Keratinocyte (primary cell): Measurements from ENCODE around the gene FAM156A. TPM values are rescaled to one million over a fixed set of nuclear protein-coding genes. Genes with fewer than 3 reads are reported as not detected.

Source experiments
- DNase-seq: peaks from one replicate; pipeline ENCODE4 v3.0.0-alpha.2; 2011; ENCODE audit warnings: low read depth, missing footprints, low spot score
- FAIRE-seq: peaks from 2 replicates; lab custom pipeline; 2011; peaks lifted over from hg19 to GRCh38; lab: Jason Lieb, UNC
- H2AFZ ChIP-seq: 2 replicates; pipeline ENCODE4 v1.6.0; 2012; ENCODE audit warnings: low read length, control low read depth, inconsistent platforms; ENCODE audit not compliant: control insufficient read depth
- H3K27ac ChIP-seq: 2 replicates; pipeline ENCODE4 v1.5.1; 2011; ENCODE audit warnings: low read length; ENCODE audit not compliant: control insufficient read depth, insufficient read depth
- H3K27me3 ChIP-seq: 3 replicates; pipeline ENCODE4 v1.6.0; 2011; ENCODE audit warnings: low read length; ENCODE audit not compliant: control insufficient read depth, insufficient read depth; ENCODE audit errors: extremely low read depth
- H3K36me3 ChIP-seq, 2 experiments: 2 replicates in 1 of 2; 3 replicates in 1 of 2; pipeline ENCODE4 v1.5.1; 2011; ENCODE audit warnings: low read length in 2 of 2, mild to moderate bottlenecking in 1 of 2; ENCODE audit not compliant: control insufficient read depth in 2 of 2, insufficient read depth in 2 of 2; ENCODE audit errors: extremely low read depth in 1 of 2
- H3K4me1 ChIP-seq: 3 replicates; pipeline ENCODE4 v1.5.1; 2011; ENCODE audit warnings: low read length; ENCODE audit not compliant: control insufficient read depth, insufficient read depth; ENCODE audit errors: extremely low read depth
- H3K4me2 ChIP-seq: 3 replicates; pipeline ENCODE4 v1.6.0; 2011; ENCODE audit warnings: low read depth, low read length; ENCODE audit not compliant: control insufficient read depth, insufficient read depth; ENCODE audit errors: extremely low read depth
- H3K4me3 ChIP-seq, 3 experiments: fragments of 200-600 bp in 1 of 3; sonication (generic) in 1 of 3; 2 replicates in 2 of 3; 3 replicates in 1 of 3; pipeline ENCODE4 v1.5.1; 2011 to 2016; ENCODE audit warnings: low read length in 3 of 3, mild to moderate bottlenecking in 3 of 3, control low read depth in 2 of 3, inconsistent platforms in 1 of 3, low read depth in 1 of 3, mixed read lengths in 1 of 3, mixed run types in 1 of 3, moderate library complexity in 1 of 3; ENCODE audit not compliant: control insufficient read depth in 2 of 3, insufficient read depth in 2 of 3; ENCODE audit errors: extremely low read depth in 1 of 3
- H3K79me2 ChIP-seq: 2 replicates; pipeline ENCODE4 v1.6.0; 2012; ENCODE audit warnings: low read length; ENCODE audit not compliant: control insufficient read depth, insufficient read depth
- H3K9ac ChIP-seq: 3 replicates; pipeline ENCODE4 v1.6.0; 2011; ENCODE audit warnings: low read length; ENCODE audit not compliant: control insufficient read depth, insufficient read depth; ENCODE audit errors: extremely low read depth
- H3K9me1 ChIP-seq: 3 replicates; pipeline ENCODE4 v1.6.0; 2011; ENCODE audit warnings: low read length; ENCODE audit not compliant: control insufficient read depth, insufficient read depth; ENCODE audit errors: extremely low read depth
- H3K9me3 ChIP-seq: 2 replicates; pipeline ENCODE4 v1.5.1; 2012; ENCODE audit warnings: low read depth, low read length; ENCODE audit not compliant: control insufficient read depth
- H4K20me1 ChIP-seq: 3 replicates; pipeline ENCODE4 v1.6.0; 2011; ENCODE audit warnings: low read length; ENCODE audit not compliant: control insufficient read depth, insufficient read depth; ENCODE audit errors: extremely low read depth
- CTCF ChIP-seq, 3 experiments: IDR thresholded peaks in 1 of 3; conservative IDR thresholded peaks in 1 of 3; optimal IDR thresholded peaks in 1 of 3; 2 replicates in 2 of 3; 3 replicates in 1 of 3; pipeline versions ENCODE3 to v1.5.1; 2011; ENCODE audit warnings: low read length in 3 of 3, mild to moderate bottlenecking in 3 of 3, moderate library complexity in 2 of 3, control low read depth in 1 of 3, inconsistent platforms in 1 of 3; ENCODE audit not compliant: insufficient read depth in 2 of 3; ENCODE audit errors: extremely low read depth in 1 of 3
- EZH2 ChIP-seq: IDR thresholded peaks from one replicate; pipeline ENCODE4 v1.6.1; 2012; ENCODE audit warnings: inconsistent platforms, mild to moderate bottlenecking, low read length, moderate library complexity
- dilution Hi-C: fragments of 300-500 bp; cut with MboI; formaldehyde crosslinking; loops from one replicate; pipeline ENCODE4 v1.7.0; 2020; ENCODE audit warnings: low sequenced_read_pairs; ENCODE audit not compliant: extremely low pct_ligation_motif_present
- polyA plus RNA-seq, 5 experiments: library from polyadenylated mRNA; depleted of rRNA in 3 of 5; stranded (reverse) in 3 of 5; stranded (forward) in 1 of 5; unstranded in 1 of 5; fragments of >200 nt; gene quantifications; 1 replicate in 1 of 5; 2 replicates in 3 of 5; 3 replicates in 1 of 5; pipeline versions ENCODE4 v1.2.1 to v1.2.3, GENCODE V29; 2011 to 2012; ENCODE audit warnings: missing spikeins in 2 of 5, low read depth in 1 of 5, low replicate concordance in 1 of 5

FAM156A gene
- polyA plus RNA-seq, 1 donor (not counting 4 experiments of a cell fraction or from before 2014, with no cell fraction given) = 12.8 TPM

DNA sequence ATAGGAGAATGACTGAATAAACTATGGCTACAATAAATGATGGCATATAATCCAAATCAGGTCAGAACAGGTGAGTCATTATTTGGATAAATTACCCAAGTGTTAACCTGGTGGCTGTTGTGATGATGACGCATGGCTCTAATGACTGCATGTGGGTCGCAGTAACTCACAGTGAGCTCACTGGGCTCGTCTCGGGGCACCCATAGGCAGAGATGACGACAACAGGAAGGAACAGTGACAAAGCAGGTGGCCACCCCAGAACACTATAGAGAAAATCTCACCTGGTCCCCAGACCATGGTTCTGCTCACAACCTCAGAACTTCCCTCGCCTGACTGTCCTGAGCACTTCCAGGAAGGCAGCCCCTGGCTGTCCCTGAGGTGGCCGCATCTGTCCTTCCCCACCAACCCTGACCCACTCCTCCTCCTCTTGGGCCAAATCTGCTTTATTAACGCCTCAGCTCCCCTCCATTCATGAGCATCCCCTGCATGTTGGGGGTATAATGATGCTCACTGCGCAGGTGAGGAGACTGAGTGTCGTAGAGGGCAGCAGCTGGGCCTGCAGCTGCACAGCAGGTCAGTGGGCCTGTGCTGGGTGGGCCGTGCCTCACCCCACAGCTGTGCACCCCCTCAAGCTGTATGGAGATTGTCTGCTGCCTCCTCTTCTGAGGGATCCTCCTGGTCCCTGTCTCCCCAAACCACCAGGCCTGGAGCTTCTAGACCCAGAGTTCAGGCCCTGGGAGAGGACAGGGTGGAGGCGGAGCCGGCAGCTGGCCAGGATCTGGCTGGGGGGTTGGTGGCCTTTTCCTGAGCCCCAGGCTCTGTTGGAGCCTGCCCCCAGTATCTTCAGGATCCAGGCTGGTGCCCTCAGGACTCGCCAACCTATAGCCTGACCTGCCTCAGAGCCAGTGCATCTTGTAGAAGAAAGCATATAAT lies 30.9 kb upstream of the FAM156A start:
- Histone ChIP-seq H3K79me2 (peaks cover 7% of the 10 kb centered on the region), H3K4me2 (no peak overlapping the region)
- peak; percentile 15 for DNase-seq

GRCh38 chrX:52983321-52984000 lies 25.1 kb upstream of the FAM156A start:
- Histone ChIP-seq H4K20me1 (no peaks in the 10 kb centered on the region), H3K27me3 (no peaks in the 10 kb centered on the region), H3K9me1 (no peaks in the 10 kb centered on the region), H3K4me2 (no peak overlapping the region), H3K36me3 (no peaks in the 10 kb centered on the region), H2AFZ (no peak overlapping the region), H3K79me2 (no peaks in the 10 kb centered on the region), H3K4me1 (peaks cover 4% of the 10 kb centered on the region), H3K4me3 (no peak overlapping the region), H3K27ac (no peak overlapping the region), H3K9ac (no peak overlapping the region), H3K9me3 (no peaks in the 10 kb centered on the region)
- DNase-seq (no peak), FAIRE-seq (no peak)
- TF ChIP-seq CTCF (optimal IDR thresholded peaks at IDR 0.05 in 1 of 3, IDR thresholded peaks at IDR 0.05 in 1 of 3, conservative IDR thresholded peaks at IDR 0.05 in 1 of 3; ENCODE audit: extremely low read depth in 1 of 3, insufficient read depth in 2 of 3, low read length in 3 of 3) (no peak), EZH2 (no peak)
- dilution Hi-C loops = no loop called here

More for the DNA sequence above, 30.9 kb upstream of the FAM156A start:
- no peak overlapping the region for H3K27ac ChIP-seq
- no peaks in the 10 kb centered on the region for H4K20me1 ChIP-seq
- no peak overlapping the region for H3K4me3 ChIP-seq
- no peaks in the 10 kb centered on the region for H3K9me1 ChIP-seq
- H3K9ac ChIP-seq = no peak overlapping the region
- TF ChIP-seq EZH2 (no peak), CTCF (optimal IDR thresholded peaks at IDR 0.05 in 1 of 3, IDR thresholded peaks at IDR 0.05 in 1 of 3, conservative IDR thresholded peaks at IDR 0.05 in 1 of 3; ENCODE audit: extremely low read depth in 1 of 3, insufficient read depth in 2 of 3, low read length in 3 of 3) (no peak)
- no peak overlapping the region for H2AFZ ChIP-seq
- no peaks in the 10 kb centered on the region for H3K36me3 ChIP-seq
- no peaks in the 10 kb centered on the region for H3K9me3 ChIP-seq
- H3K27me3 ChIP-seq = no peaks in the 10 kb centered on the region
- H3K4me1 ChIP-seq = peaks cover 3% of the 10 kb centered on the region
- dilution Hi-C loops = no loop called here
- FAIRE-seq = no peak
